Measurements from ENCODE around the gene TRMT112. TPM values are rescaled to one million over a fixed set of nuclear protein-coding genes. Genes with fewer than 3 reads are reported as not detected.

Gene TRMT112
- total RNA-seq, 2 experiments from 2014 or later, result 282 to 293 TPM

DNA sequence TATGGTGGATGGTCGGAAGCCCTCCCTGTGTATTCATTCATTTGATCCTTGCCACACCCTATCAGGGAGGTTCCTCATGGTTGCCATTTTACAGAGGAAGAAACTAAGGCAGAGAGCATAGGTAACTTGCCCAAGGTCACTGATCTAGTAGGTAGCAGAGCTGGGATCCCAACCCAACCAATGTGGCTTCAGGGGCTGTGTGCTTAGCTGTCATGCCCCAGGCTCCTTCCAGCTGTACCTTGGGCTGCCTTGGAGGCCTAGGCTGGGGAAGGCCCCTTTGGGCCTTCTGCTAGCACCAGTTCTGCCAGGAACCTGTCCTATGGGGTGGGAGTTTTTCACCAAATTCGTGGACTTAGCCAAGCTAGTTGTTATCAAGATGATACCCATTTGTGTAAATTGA lies 41.5 kb downstream of the TRMT112 start:
- ChIA-PET POLR2A (no interaction called here), CTCF (interaction anchor here (1.1 to 2.5 kb wide), 2 partner anchors 14 to 25 kb away, joined by 4 to 9 read pairs; no protein-coding TSS in a partner anchor)

DNA sequence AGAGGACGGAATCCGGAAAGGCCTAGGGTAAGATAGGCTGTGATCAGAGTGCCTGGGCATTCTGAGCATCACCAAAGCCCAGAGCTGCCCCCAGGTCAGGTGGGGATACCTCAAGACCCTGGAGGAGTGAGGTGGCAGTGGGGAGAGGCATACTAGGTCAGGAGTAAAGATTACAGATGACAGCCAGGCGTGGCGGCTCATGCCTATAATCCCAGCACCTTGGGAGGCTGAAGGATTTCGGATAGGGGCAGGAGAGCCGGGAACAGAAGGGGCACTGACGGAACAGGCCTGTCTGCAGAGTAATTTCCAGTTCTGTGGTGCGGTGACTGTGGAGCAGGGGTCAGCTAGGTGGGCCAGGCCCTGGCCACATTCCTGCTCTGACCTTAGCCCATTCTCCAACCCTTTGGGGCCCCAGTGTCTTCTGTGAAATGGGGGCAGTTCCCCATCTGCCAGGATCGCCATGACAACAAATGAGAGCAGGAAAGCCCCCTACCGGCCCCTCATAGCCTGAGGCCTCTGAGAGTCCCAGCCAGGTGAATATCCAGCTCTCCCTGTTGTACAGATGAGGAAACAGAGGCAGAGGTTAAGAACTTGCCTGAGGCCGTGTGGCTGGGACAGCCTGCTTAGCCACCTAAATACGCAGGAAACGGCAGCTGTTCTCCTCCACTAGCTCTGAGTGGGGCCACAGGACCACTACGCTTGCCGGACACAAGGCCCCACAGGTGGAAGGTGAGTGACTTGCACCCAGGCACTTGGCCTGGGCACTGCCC lies 42.1 kb downstream of the TRMT112 start:
- ChIA-PET POLR2A (interaction anchor here (0.7 kb wide), 1 partner anchor 10 kb away, joined by 7 read pairs; no protein-coding TSS in a partner anchor), CTCF (interaction anchor here (1.1 to 2.5 kb wide), 2 partner anchors 14 to 26 kb away, joined by 4 to 9 read pairs; no protein-coding TSS in a partner anchor)

DNA sequence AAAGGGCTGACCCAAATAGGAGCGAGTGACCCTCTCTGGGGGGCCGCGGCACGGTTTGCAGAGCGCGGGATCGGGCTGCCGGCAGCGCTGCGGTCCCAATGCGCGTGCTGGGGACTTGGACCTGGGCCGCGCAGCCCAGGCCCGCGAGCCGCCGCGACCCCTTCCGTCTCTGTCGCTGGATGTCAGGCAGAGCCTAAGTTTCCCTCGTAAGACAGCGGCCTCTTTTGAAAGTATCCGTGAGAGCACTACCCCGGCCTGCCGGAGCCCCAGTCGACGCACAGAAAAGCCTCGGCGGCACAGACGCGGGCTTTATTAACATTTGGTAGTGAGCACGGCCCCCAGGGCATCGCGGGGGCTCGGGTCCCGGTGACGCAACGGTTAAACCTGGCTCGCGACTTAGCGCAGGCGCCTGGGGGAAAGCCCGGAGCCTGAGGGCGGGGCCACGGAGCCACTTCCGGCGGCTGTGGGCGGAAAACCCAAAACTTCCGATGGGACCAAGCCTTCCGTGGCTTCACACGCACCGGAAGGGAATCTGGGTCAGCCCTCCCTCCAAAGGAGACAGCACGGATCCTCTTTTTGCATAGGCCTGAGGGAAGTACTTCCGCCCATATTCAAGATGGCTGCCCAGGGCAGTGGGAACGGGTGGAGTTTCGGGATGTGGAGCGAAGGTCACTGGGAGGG lies 47.7 kb downstream of the TRMT112 start:
- CTCF ChIA-PET, result interaction anchor here (0.6 to 4.1 kb wide), 9 partner anchors 12 to 63 kb away, joined by 3 to 39 read pairs (median 6); partner anchors contain the start of genes CATSPERZ, ESRRA, FERMT3 and PLCB3
- POLR2A ChIA-PET, result interaction anchor here (1.2 to 4.3 kb wide), 8 partner anchors 12 to 63 kb away, joined by 4 to 22 read pairs (median 18); partner anchors contain the start of genes BAD, ESRRA, FERMT3 and FKBP2

DNA sequence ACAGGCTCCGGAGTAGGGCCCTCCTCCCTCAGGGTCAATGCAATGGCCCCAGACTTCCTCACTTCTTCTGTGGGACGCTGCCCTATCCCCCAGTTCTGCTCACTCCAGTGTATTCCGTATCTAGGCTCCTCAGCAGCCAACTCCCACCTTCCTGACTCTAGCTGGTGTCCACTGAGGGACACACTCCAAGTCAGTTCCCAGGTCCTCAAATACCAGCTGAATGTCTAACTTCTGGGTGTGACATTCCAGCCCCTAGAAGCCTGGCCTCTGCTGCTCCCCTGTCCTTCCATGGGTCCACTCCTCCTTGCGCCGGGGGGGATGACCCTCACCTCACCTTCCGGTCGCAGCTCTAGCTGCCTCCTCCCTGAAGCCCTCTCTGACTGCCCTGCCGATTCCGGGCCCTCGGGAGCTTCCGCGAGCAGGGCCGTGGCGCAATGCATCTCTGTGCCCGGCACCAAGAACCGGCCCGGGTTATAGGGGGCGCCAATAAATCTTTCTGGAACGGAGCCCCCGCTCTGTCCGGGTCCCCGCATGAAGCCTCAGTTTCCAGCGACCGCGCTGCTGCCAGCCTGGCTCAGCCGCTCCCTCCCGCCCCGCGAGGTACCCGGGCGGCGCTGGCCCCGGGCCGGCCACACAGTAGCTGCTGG lies 48.3 kb downstream of the TRMT112 start:
- CTCF ChIA-PET, result interaction anchor here (0.6 to 4.1 kb wide), 10 partner anchors 12 to 64 kb away, joined by 3 to 39 read pairs (median 4); partner anchors contain the start of genes CATSPERZ, FERMT3, PLCB3 and PPP1R14B

DNA sequence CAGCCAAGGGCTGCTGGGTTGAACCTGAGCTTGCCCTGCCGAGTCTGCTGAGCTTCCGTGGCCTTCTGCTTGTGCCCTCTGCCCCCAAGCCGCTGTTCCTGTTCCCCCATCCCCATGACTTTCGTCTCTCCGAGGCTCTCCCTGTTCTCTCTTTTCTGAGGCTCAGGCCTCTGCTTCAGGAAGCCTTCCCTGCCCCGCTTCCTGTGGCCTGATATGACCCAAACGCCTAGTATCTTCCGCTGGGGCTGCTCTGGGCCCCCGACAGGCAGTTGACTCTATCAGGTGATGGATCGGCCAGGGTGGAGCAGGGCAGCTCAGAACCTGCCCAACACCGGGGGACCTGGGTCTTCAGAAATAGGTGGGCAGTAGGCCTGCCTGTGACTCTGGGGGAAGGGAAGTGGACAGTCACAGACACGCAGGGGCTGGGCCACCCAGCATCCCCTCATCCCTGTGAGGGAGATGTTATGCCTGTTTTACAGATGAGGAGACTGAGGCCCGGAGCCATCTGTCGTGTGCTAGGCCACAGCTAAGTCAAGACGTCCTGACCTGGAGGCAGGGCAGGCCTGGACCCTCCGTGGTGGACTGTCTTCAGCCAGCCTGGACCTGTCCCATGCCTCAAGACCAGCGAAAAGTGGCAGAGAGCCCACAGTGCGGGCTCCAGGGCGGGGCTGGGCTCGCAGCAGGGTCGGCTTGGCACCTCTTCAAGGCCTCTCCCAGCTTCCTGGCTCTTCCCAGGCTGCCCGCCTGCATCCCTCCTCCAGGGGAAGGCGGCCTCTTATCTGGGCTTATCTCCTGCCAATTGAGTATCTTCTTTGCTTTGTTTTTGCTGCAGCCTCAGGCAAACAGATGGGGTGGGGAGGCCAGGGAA lies 49.1 kb downstream of the TRMT112 start:
- CTCF ChIA-PET, result interaction anchor here (0.7 to 4.1 kb wide), 10 partner anchors 11 to 64 kb away, joined by 3 to 39 read pairs (median 5); partner anchors contain the start of genes CATSPERZ, FERMT3, PLCB3 and PPP1R14B
- POLR2A ChIA-PET, result interaction anchor here (0.5 to 4.3 kb wide), 10 partner anchors 10 to 1492 kb away, joined by 3 to 22 read pairs (median 8); partner anchors contain the start of genes BAD, FERMT3, FKBP2 and GPR137

More for the DNA sequence above, 48.3 kb downstream of the TRMT112 start:
- POLR2A ChIA-PET, result interaction anchor here (0.5 to 4.3 kb wide), 8 partner anchors 11 to 1493 kb away, joined by 4 to 22 read pairs (median 18); partner anchors contain the start of genes BAD, FERMT3, FKBP2 and GPR137

DNA sequence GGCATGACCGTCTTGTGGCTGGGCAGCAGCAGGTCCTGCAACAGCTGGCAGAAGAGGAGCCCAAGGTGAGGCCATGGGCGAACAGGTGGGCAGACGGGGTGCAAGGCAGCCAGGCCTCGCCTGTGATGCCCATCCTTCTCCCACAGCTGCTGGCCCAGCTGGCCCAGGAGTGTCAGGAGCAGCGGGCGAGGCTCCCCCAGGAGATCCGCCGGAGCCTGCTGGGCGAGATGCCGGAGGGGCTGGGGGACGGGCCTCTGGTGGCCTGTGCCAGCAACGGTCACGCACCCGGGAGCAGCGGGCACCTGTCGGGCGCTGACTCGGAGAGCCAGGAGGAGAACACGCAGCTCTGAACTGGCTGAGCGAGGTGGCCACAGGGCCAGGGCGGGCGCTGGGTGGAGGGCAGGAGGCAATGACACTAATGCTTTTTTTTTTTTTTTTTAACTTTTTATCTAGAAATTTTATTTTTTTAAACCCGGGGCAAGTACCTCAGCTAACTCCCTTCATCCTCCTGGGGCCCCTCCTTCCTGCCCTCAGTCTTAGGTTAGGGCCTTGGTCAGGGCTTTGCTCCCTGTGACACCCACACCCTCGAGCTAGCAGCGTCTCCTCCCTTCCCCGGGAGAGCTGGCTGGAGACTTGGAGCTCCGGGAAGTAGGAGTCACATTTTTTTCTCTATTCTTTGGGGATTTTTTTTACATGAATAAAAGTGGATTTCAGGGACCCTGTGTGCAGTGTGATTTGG lies 50.0 kb downstream of the TRMT112 start:
- CTCF ChIA-PET, result interaction anchor here (0.7 to 4.1 kb wide), 8 partner anchors 10 to 63 kb away, joined by 3 to 39 read pairs (median 4); partner anchors contain the start of genes CATSPERZ, PLCB3, PRDX5 and TRMT112
- POLR2A ChIA-PET, result interaction anchor here (0.7 to 4.3 kb wide), 5 partner anchors 15 to 61 kb away, joined by 3 to 20 read pairs (median 4); partner anchors contain the start of genes FKBP2, NUDT22, PLCB3 and TRPT1

Other genes starting within 250 kb of the TRMT112 start
- 10 to 100 TPM; 20.6 to 21.8 TPM for gene MACROD1, start 151.4 kb downstream of the TRMT112 start, total RNA-seq
- 100 to 1,000 TPM; 476 to 486 TPM for gene STIP1, start 131.4 kb downstream of the TRMT112 start, total RNA-seq
- gene FERMT3, start 110.8 kb downstream of the TRMT112 start, total RNA-seq, result 100 to 1,000 TPM; 220 to 223 TPM
- 10 to 100 TPM; 28.7 to 30.5 TPM for gene TRPT1, start 91.4 kb downstream of the TRMT112 start, total RNA-seq
- 10 to 100 TPM; 74.5 to 79.5 TPM for gene NUDT22, start 91.3 kb downstream of the TRMT112 start, total RNA-seq
- gene DNAJC4, start 87.0 kb downstream of the TRMT112 start, total RNA-seq, result 10 to 100 TPM; 19.0 to 20.8 TPM
- 10 to 100 TPM; 83.0 to 86.8 TPM for gene VEGFB, start 83.0 kb downstream of the TRMT112 start, total RNA-seq
- 10 to 100 TPM; 26.8 to 28.5 TPM for gene FKBP2, start 76.5 kb downstream of the TRMT112 start, total RNA-seq
- gene PPP1R14B, start 70.6 kb downstream of the TRMT112 start, total RNA-seq, result 100 to 1,000 TPM; 376 to 377 TPM
- gene PLCB3, start 66.0 kb downstream of the TRMT112 start, total RNA-seq, result 10 to 100 TPM; 16.0 to 16.9 TPM
- gene BAD, start 32.9 kb downstream of the TRMT112 start, total RNA-seq, result 10 to 100 TPM; 32.0 to 36.3 TPM
- 10 to 100 TPM; 54.1 to 56.1 TPM for gene GPR137, start 31.7 kb downstream of the TRMT112 start, total RNA-seq
- gene KCNK4, start 26.3 kb downstream of the TRMT112 start, total RNA-seq, result not detected
- gene CATSPERZ, start 17.2 kb downstream of the TRMT112 start, total RNA-seq, result not detected
- gene ESRRA, start 12.0 kb downstream of the TRMT112 start, total RNA-seq, result 10 to 100 TPM; 58.1 to 58.3 TPM
- 100 to 1,000 TPM; 133 to 138 TPM for gene PRDX5, start 562 bp upstream of the TRMT112 start, total RNA-seq
- gene CCDC88B, start 22.6 kb upstream of the TRMT112 start, total RNA-seq, result 10 to 100 TPM; 93.7 to 94.7 TPM
- gene RPS6KA4, start 41.6 kb upstream of the TRMT112 start, total RNA-seq, result 10 to 100 TPM; 35.3 to 37.2 TPM
- gene SLC22A11, start 238.4 kb upstream of the TRMT112 start, total RNA-seq, result not detected